ENCODE results near the gene OR11H7.

DNA sequence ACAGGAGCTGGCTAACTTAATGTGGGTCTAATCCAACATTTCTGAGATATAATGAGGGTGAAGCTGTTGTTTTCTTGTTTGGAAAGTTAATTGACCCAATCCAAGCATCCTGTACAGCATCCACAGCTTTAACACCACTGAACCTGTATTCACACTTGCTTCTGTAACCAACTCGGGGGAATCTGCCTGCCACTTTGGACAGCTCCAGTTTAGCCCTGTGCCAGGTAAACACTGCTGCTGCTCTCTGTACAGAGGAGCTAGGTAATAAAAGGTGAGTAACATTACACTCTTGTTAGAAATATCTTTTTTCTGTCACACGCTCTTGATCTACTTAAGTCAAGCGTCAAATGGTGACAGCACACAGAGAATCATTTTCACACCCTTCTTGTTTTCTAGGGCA, 37.4 kb upstream of the OR11H7 start:
- TF ChIP-seq, protein P1, sequence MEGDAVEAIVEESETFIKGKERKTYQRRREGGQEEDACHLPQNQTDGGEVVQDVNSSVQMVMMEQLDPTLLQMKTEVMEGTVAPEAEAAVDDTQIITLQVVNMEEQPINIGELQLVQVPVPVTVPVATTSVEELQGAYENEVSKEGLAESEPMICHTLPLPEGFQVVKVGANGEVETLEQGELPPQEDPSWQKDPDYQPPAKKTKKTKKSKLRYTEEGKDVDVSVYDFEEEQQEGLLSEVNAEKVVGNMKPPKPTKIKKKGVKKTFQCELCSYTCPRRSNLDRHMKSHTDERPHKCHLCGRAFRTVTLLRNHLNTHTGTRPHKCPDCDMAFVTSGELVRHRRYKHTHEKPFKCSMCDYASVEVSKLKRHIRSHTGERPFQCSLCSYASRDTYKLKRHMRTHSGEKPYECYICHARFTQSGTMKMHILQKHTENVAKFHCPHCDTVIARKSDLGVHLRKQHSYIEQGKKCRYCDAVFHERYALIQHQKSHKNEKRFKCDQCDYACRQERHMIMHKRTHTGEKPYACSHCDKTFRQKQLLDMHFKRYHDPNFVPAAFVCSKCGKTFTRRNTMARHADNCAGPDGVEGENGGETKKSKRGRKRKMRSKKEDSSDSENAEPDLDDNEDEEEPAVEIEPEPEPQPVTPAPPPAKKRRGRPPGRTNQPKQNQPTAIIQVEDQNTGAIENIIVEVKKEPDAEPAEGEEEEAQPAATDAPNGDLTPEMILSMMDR (conservative IDR thresholded peaks at IDR 0.05; ENCODE audit: low read depth, low read length): no peak
- TF ChIP-seq EZH2 (IDR thresholded peaks at IDR 0.05; ENCODE audit: low read length, unreplicated experiment): no peak

Measured in PC-3 (cell line).